NCI-H82 treated with DMSO at 0.1 percent for 48 hours (cell line): Measurements from ENCODE around the gene VIPR2.

ENCODE experiments used
- DNase-seq: peaks from one replicate; lab custom pipeline; 2025; ENCODE audit not compliant: unreplicated experiment; lab: John Stamatoyannopoulos, UW

VIPR2 gene

DNA sequence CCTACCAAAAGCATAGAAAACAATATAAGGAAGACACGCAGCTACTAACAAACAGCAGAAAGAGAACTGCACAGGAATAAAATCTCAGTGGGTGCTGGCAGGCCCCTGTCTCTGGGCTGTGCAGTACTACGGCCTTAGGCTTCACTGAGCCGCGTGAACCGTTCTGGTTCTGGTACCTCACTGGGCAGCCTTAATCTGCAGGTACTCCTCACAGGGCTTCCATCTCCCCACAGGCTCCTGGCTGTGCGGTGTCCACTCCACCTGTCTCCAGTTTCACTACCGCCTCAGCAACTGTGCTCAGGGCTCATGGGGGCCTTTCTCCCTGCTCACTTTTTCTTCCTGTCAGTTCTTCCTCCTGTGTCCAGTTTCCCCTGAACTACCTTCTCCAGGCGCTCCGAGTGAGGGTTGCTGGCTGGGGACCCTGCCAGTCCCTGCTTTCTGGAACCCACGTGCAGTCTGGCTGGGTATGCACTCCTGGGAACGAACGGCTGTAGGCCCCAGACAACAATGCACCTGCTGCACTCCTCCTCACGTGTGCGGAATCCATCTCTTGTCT, 75.7 kb downstream of the VIPR2 start:
- DNase-seq = no peak

DNA sequence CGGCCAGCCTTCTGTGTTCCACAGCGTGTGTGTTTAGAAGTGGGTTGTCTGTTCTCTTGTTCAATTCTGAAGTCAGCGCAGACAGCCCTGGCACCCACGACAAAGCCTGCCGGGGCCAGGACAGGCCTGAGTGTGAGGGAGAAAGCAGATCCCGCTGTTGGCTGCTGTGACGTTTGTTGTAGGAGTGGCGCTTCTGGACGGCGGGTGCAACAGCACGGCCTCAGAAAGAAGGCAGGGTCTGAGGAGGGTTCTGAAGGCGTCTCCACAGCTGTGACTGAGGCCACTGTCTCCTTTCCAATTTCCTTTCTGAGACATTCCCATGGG, 76.2 kb downstream of the VIPR2 start:
- DNase-seq = no peak

DNA sequence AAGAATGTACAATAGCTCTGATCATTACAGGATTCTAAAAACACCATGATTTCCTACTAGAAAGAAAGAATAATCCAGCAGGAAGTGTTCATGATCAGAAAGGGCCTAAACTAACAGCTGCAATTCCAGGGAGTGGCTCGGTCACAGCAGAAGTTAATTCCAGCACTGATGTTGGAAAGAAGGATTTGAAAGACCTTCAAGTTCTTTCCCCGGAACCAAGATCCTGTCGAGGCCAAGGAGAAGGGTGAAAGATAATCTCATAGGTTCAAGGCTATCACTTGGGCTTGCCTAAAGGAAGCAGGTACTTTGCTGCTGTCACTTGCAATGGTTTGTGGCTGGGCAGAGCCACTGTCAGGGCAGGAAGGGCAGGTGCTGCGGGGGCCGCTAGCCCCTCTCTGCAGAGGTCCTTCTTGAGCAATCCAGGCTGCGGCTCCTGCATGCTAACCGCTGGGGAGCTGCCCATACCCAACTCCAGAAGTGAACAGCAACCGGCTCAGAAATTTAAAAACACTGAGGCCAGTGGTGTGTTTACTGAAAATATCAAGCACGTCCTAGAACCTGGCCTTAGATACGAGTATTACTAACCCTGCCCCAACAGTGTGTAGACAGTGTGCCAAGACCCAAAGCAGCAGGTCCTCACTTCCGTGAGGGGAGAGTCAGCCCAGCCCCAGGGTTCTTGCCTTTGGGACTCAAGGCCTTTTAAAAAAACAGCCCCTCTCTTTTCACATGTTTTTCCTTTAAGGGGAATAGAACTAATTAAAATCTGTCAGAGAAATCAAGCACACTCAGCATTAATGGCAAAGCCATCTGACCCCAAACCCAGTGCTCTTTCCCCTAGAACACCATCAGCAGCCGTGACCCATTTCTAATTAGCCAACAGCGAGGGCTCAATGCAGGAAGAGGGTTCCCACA, 76.8 kb downstream of the VIPR2 start:
- no peak for DNase-seq

DNA sequence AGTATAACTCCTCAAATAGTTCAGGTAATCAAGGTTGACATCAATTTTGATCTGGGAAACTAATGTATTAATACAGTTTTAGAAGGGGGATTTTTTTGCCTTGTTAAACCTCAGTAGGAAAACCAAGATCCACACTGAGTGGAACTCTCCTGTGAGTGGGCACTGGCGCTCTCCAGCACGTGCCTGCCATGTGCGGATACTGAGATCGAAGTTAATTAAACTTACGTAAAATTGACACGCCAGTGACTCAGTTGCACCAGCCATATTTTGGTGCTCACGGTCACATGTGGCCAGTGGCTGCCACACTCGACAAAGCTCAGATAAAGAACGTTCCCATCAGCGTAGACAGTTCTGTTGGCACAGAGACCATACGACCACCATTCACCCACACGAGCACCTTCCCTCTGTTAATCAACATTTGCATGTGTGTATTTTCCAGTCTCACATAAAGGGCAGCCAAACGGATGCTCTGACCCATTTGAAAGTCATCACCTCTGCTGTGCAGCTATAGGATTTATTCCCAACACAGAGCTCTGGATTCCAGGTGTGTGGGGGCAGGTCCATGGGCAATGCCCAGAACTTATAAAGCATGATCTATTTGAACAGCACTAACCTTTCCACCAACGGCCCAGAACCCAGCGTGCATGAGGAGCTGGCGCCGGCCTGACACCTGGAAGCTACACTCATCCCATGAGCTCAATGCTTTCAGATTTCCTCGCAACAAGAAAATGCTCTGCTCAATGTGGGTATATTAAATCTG, 77.7 kb downstream of the VIPR2 start:
- DNase-seq = no peak

DNA sequence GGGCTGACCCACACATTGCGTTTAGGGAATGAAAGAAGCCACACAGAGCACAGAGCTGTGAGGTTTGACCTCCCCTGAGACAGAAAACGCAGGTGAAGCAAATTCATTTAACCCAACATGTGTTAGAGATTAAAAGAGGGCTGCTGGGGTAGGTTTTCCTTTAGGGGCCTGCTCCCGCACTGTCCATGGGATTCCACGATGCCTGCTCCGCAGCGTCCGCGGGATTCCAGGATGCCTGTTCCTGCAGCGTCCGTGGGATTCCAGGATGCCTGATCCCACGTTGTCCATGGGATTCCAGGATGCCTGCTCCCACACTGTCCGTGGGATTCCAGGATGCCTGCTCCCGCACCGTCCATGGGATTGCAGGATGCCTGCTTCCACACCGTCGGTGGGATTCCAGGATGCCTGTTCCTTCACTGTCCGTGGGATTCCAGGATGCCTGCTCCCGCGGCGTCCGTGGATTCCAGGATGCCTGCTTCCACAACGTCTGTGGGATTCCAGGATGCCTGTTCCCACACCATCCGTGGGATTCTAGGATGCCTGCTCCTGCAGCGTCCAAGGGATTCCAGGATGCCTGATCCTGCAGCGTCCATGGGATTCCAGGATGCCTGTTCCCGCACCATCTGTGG, 78.7 kb downstream of the VIPR2 start:
- no peak for DNase-seq

DNA sequence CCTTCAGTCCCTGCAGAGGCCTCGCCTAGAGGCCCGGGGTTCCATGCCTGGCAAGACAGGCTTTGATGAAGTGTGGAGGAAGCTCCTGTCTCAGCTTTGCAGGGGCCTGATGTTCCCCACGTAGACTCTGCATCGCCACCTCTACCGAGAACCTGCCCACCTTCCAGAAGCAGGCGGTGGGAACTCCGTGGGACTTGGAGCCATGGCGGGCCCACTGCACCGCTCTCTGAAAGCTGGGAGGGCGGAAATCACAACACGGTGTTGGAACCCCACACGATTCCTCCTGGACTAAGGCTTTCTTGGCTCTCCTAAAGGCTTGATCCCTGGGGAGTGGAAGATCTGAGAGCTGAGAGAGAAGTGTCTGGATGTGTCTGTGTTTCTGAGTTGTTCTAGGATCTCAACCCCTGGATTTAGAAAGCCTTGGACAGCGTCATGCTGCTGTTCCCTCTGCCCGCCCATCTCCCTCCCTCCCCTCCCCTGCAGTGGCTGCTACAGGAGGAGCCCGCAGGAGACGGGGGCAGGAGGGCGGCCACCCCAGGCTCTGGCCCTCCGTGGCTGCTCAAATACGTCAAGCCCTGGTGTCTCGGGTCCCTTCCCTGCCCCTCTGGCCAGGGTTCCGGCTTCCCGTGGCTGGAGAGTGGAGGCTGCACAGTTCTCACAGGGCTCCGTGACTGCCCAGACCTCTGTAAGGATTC, 79.7 kb downstream of the VIPR2 start:
- DNase-seq = no peak

DNA sequence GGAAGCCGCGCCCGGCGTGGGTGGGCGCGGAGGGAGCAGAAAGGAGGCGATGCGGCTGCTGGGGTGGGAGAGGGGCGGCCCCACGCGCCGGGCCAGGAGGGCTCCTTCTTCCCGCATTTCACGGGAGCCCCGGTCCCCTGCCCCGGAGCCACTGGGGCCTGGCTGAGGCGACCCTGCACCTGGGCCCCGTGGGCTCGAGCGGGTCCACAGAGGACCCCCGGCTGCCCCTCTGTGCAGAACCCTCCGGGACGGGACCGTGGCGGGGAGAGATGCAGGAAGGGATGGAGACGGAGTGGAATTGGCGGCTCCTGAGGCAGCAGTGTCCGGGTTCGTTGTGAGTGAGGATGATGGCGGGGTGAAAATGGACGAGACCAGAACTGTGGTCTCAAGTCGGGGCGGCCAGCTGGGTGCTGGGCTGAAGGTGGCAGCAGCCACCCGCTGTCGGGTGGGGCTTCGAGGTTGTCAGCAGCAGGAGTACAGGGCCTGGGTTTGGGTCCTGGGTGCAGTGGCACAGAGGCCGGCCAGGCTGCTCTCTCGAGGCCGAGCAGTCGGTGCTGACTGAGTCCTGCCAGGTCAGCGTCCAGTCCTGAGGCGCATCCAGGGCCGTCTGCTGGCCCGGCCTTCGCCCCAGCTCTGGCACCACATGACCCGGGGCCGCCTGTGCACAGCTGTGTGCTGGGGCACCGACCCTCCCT, 80.4 kb downstream of the VIPR2 start:
- DNase-seq = no peak

DNA sequence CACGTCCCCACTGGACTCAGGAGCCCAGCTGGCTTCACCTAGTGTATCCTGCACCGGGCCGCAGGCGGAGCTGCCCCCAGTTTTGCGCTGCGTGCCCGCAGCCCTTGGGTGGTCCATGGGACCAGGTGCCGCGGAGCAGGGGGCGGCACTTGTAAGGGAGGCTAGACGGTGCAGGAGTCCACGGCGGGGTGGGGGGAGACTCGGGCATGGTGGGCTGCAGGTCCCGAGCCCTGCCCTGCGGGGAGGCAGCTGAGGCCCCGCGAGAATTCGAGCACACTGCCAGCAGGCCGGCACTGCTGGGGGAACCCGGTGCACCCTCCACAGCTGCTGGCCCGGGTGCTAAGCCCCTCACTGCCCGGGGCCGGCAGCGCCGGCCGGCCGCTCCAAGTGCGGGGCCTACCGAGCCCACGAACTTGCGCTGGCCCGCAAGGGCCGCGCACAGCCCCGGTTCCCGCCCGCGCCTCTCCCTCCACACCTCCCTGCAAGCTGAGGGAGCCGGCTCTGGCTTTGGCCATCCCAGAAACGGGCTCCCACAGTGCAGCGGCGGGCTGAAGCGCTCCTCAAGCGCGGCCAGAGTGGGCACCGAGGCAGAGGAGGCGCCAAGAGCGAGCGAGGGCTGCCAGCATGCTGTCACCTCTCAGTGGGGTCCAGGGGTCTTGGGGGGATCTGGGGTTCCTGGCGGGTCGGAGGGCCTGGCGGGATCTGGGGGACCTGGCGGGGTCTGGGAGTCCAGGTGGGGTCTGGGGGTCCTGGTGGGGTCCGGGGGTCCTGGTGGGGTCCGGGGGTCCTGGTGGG, 81.4 kb downstream of the VIPR2 start:
- no peak for DNase-seq

DNA sequence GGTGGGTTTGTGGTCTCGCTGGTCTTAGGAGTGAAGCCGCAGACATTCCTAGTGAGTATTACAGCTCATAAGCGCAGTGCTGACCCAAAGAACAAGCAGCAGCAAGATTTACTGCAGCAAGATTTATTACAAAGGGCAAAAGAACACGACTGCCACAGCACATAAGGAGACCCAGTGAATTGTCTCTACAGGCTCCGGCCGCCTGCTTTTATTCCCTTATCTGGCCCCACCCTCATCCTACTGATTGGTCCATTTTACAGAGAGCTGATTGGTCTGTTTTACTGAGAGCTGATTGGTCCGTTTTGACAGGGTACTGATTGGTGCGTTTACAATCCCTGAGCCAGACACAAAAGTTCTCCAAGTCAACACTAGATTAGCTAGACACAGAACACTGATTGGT, 82.1 kb downstream of the VIPR2 start:
- DNase-seq = no peak

DNA sequence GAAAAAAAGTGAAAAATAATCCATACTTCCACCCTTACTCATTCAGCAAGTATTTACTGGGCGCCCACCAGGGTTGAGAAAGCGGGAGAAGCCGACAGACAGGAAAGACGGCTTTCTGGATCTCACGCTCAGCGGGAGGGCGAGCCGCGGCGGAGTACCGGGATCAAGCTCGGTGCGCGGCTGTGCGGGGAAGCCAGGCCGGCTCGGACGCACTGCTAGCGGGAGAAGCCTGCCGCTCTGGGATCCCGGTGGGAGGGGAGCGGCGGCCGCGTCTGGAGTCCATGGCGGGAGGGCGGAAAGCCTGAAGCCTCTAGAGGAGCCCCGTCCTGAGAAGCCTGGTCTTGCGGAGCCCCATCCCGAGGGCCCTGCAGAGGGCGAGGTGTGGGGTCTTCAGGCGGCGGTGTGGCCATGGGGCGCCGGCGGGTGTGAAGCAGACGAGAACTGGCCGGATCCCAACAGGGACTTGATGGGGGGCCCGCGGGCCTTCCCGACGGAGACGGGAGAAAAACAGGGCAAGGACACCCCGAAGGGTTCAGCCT, 82.9 kb downstream of the VIPR2 start:
- DNase-seq = no peak

DNA sequence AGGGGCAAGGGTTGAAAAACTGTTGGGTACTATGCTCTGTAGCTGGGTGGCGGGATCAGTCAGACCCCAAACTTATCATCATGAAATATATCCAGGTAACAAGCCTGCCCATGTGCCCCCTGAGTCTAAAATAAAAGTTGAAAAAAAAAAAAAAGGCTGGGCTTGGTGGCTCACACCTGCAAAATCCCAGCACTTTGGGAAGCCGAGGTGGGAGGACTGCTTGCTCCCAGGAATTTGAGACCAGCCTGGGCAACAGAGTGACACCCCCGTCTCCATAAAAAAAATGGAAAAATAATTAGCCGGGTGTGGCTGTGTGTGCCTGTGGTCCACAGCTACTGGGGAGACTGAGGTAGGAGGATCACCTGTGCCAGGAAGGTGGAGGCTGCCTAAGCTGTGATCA, 83.5 kb downstream of the VIPR2 start:
- no peak for DNase-seq

DNA sequence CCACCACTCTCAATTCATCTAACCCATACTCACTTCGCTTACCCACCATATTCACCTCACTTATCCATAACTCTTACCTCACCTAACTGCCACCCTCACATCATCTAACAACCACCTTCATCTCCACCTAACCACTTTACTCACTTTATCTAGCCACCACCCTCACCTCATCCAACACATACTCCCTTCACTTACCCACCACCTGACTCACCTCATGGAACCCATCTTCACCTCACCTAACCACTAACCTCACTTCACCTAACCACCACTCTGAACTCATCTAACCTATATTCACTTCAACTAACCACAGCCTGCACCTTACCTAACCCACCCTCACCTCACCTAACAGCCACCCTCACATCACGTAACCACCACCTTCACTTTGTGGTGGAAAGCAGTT, 84.2 kb downstream of the VIPR2 start:
- no peak for DNase-seq

DNA sequence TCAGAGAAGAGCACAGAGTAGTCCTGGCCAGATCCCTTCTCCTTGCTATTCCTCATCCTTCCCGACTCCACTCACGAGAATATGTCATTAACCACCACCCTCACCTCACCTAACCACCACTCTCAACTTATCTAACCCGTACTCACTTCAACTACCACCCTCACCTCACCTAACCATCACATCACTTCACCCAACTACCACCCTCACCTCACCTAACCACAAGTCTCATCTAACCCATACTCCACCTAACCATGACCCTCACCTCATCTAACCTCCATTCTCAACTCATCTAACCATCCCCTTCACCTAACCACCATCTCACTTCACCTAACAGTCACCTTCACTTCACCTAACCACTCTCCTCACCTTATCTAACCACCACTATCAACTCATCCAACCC, 85.0 kb downstream of the VIPR2 start:
- no peak for DNase-seq

DNA sequence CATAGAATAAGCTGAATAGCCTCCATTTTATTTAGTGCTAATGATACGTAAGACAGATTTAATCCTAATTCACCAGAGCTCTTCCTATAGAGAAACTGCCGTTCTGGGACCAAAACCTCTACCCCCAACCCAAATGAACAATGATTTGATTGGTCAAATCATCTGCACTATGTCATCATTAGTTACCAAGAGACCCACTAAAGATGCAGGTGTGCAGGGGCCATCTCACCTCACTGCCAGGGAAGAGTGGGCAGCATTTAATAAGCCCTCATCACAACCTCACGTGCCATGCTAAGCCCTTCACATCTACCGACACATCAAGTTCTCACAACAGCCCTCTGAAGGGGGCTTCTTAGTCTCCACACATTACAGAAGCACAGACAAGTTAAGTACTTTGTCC, 87.0 kb downstream of the VIPR2 start:
- DNase-seq = no peak

DNA sequence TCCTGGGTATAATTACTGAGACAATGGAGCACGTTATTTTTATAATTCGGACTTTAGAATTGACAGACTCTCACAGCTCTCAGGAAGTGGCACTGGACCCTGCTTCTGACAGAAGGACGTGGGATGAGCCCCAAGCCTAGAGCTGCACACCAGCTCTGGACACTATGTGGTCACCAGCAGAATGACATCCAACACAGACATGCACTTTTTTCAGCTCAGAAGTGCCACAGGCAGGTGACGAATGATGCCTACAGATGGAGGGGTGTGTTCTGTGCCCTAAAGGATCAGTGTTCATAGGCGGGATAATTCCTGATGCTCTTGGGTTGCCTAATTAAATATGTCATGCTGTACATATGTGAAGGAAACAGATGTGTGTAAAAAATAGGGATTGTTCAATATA, 87.9 kb downstream of the VIPR2 start:
- no peak for DNase-seq

DNA sequence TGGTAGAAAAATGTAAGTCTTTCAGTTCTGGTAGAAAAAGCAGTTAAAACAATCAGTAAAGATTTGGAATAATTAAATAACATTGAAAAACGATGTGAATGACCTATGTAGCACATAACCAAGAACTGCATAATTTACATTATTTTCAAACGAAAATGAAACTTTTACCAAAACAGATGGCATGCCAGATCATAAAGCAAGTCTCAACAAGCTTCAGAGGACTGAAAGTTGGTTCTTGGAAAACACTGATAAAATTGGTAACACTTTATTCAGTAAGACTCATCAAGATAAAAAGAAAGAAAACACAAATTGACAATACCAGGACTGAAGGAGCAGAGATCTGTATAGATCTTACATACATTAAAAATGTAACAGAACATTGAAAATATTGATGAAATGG, 92.8 kb downstream of the VIPR2 start:
- no peak for DNase-seq

DNA sequence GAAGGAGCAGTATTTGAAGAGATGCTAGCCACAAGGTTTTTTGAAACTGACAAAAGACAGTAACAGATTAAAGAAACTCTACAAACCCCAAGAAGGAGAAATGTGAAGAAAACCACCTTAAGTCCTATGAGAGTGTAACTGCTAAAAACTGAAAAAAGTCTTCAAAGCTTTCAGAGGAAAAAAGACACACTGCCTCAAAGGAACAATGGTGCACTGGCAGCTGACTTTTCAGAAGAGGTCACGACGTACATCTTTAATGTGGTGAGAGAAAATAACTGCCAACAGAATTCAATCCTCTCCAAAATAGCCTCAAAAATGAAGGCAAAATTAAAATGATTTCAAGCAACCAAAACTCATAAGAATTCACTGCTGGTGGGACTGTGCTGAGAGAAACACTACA, 94.0 kb downstream of the VIPR2 start:
- DNase-seq = no peak

DNA sequence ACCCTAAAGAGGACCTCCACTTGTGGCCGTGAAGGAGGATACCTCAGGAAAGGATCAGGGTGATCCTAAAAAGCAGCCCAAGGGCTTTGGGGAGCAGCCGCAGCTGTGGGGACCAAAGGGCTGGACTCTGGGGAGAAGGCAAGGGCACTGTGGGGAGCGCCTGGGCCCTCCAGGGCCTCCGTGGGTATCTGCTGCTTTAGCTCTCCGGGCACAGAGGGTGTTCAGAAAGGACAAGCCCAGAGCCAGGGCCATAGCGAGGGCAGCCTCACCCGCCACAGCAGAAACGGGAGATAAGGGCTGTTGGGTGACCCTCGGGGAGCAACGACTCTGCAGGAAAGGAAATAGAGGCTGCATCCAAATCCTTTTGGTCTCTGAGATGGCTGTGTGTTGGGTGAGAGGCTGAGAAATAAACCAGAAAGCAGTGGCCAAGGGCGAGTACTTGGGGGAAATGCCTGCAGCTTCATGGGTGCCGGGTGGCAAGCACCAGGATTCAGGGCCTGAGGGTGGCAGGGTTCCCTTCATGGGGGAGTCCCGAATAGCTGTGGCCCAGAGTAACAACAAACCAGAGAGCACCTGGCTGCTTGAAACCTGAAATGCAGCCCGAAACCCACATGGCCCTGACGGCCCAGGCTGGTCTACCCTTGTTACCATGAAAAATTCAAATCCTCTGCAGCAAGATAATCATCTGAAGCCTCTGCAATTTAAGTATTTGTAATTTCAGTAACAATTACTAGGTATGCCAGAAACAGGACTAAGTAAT, 95.2 kb downstream of the VIPR2 start:
- DNase-seq = no peak

DNA sequence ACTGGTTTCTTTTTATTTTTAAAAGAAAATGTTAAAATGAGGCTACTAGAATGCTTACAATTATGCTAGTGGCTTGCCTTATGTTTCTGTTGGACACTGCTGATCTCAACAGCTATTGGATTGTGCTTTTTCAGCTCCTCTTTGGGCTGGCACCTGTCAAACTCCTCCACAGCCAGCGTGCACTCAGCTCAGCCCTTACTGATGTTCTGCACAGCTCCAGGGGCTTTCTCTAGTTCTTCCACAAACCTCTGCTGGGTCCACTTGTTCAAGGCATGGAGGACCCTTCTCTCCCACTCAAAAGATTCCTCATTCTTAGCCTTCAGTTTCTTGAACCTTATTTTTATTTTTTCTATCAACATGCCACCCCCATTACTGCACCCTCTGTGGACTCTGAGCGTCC, 96.0 kb downstream of the VIPR2 start:
- no peak for DNase-seq
